CD8-positive, alpha-beta memory T cell (primary cell): ENCODE measurements around the gene IFIT3. TPM values are rescaled to one million over a fixed set of nuclear protein-coding genes. Genes with fewer than 3 reads are reported as not detected.

ENCODE experiments used
- CTCF ChIA-PET: fragments of 350-600 bp; sonication (Branson Sonifier 250); formaldehyde crosslinking; loops from one replicate; lab custom pipeline; 2021; ENCODE audit warnings: antibody characterized with exemption; lab: Charles Lee
- POLR2A ChIA-PET: fragments of 350-600 bp; sonication (Branson Sonifier 250); formaldehyde crosslinking; loops from one replicate; lab custom pipeline; 2021; ENCODE audit warnings: antibody characterized with exemption; lab: Charles Lee
- DNase-seq, 5 donors: peaks; one replicate each; pipeline versions ENCODE4 v3.0.0 to v3.0.0-alpha.2; 2020 to 2022; ENCODE audit warnings: mixed read lengths in 1 of 5
- H3K27ac ChIP-seq: one replicate; pipeline ENCODE4 v1.7.0; 2013; ENCODE audit warnings: low read depth, mild to moderate bottlenecking, low read length, moderate library complexity
- H3K27me3 ChIP-seq: 2 replicates; pipeline ENCODE4 v1.7.0; 2013; ENCODE audit warnings: low read length, mild to moderate bottlenecking; ENCODE audit not compliant: insufficient read depth, poor library complexity, severe bottlenecking
- H3K36me3 ChIP-seq: 2 replicates; pipeline ENCODE4 v1.7.0; 2013; ENCODE audit warnings: mild to moderate bottlenecking, low read length, moderate library complexity; ENCODE audit not compliant: insufficient read depth
- H3K4me1 ChIP-seq: 2 replicates; pipeline ENCODE4 v1.7.0; 2013; ENCODE audit warnings: mild to moderate bottlenecking, low read length, moderate library complexity; ENCODE audit not compliant: insufficient read depth
- H3K4me3 ChIP-seq: 2 replicates; pipeline ENCODE4 v1.7.0; 2013; ENCODE audit warnings: mild to moderate bottlenecking, low read length
- H3K9me3 ChIP-seq: 2 replicates; pipeline ENCODE4 v1.7.0; 2013; ENCODE audit warnings: mild to moderate bottlenecking, low read length
- H3K27ac Mint-ChIP-seq, 8 donors: one replicate each; pipeline ENCODE4 v1.8.0; 2020 to 2021; ENCODE audit warnings: mixed read lengths in 8 of 8, mild to moderate bottlenecking in 6 of 8, inconsistent platforms in 3 of 8, moderate library complexity in 3 of 8
- H3K27me3 Mint-ChIP-seq, 2 donors: one replicate each; pipeline ENCODE4 v1.8.0; 2020 to 2021; ENCODE audit warnings: mixed read lengths in 2 of 2, mild to moderate bottlenecking in 1 of 2, moderate library complexity in 1 of 2
- H3K36me3 Mint-ChIP-seq, 3 donors: one replicate each; pipeline ENCODE4 v1.8.0; 2020 to 2021; ENCODE audit warnings: mixed read lengths in 3 of 3, inconsistent platforms in 1 of 3, mild to moderate bottlenecking in 1 of 3
- H3K4me1 Mint-ChIP-seq, 3 donors: one replicate each; pipeline ENCODE4 v1.8.0; 2020 to 2021; ENCODE audit warnings: mixed read lengths in 3 of 3, inconsistent platforms in 1 of 3, mild to moderate bottlenecking in 1 of 3
- H3K4me3 Mint-ChIP-seq, 7 donors: one replicate each; pipeline ENCODE4 v1.8.0; 2020 to 2021; ENCODE audit warnings: mixed read lengths in 7 of 7, mild to moderate bottlenecking in 6 of 7, moderate library complexity in 4 of 7, inconsistent platforms in 2 of 7
- H3K9me3 Mint-ChIP-seq, 5 donors: one replicate each; pipeline ENCODE4 v1.8.0; 2020 to 2022; ENCODE audit warnings: mixed read lengths in 5 of 5, mild to moderate bottlenecking in 3 of 5, moderate library complexity in 2 of 5, inconsistent platforms in 1 of 5
- polyA plus RNA-seq: library from polyadenylated mRNA; unstranded; fragments of 300-500 nt; fragmentation: Illumina TruSeq; gene quantifications from one replicate; pipeline ENCODE4 v1.2.3, GENCODE V29; 2021
- total RNA-seq, 2 experiments: library from RNA; stranded (reverse); gene quantifications; one replicate each; pipeline ENCODE4 v1.2.3, GENCODE V29; 2021

The IFIT3 gene
- total and polyA plus RNA-seq, 3 experiments from 2014 or later = 0.35 to 3.7 (median 0.63) TPM

DNA sequence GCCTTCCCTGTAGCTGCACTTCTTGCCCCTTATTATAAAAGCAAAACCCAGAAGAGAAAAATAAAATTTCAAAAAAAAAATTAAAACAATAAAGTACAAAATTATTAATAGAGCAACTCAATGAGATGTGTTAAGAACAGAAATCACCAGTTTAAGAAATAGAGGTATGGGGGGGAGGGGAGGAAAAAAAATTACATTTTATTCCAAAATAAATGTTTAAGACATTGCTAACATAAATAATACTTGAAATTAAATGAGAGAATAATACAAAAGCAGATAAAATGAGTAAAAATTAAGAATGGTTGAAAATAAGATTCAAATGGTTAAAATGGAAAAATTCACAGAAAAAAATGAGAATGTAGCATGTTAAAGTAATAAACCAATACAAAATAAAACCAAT lies 22.9 kb upstream of the IFIT3 start:
- peaks cover 28% of the 10 kb centered on the region for H3K4me1 ChIP-seq
- no peaks in the 10 kb centered on the region for H3K27me3 ChIP-seq
- H3K4me3 ChIP-seq = no peak overlapping the region
- DNase-seq = no peak
- peaks cover 19% of the 10 kb centered on the region for H3K36me3 ChIP-seq
- Mint-ChIP-seq H3K27ac (no peak overlapping the region), H3K4me1 (peaks cover 36 to 47% (median 46%) of the 10 kb centered on the region in 3 donors), H3K4me3 (no peak overlapping the region), H3K27me3 (no peaks in the 10 kb centered on the region), H3K9me3 (peaks cover 0 to 10% (median 7%) of the 10 kb centered on the region in 5 donors), H3K36me3 (peaks cover 28 to 59% (median 58%) of the 10 kb centered on the region in 3 donors)
- ChIA-PET POLR2A (no interaction called here), CTCF (interaction anchor here (1.2 kb wide), 1 partner anchor 13 kb away, joined by 3 read pairs; no protein-coding TSS in a partner anchor)
- H3K9me3 ChIP-seq = no peaks in the 10 kb centered on the region
- no peak overlapping the region for H3K27ac ChIP-seq

DNA sequence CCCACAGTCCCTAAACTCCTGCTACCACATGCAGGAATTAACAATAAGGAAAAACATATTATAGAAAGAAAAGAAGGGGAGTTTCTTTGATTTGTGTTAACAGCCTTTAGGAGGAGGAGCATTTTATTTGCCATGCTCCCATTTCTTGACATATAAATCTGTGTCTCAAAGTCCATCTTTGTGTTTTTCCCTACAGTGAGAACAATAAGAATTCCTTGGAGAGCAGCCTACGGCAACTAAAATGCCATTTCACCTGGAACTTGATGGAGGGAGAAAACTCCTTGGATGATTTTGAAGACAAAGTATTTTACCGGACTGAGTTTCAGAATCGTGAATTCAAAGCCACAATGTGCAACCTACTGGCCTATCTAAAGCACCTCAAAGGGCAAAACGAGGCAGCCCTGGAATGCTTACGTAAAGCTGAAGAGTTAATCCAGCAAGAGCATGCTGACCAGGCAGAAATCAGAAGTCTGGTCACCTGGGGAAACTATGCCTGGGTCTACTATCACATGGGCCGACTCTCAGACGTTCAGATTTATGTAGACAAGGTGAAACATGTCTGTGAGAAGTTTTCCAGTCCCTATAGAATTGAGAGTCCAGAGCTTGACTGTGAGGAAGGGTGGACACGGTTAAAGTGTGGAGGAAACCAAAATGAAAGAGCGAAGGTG lies 21.9 kb upstream of the IFIT3 start:
- ChIA-PET CTCF (interaction anchor here (0.6 kb wide), 1 partner anchor 78 kb away, joined by 3 read pairs; no protein-coding TSS in a partner anchor), POLR2A (no interaction called here)
- H3K36me3 Mint-ChIP-seq = peaks cover 30 to 62% (median 58%) of the 10 kb centered on the region in 3 donors
- peaks cover 32 to 40% (median 39%) of the 10 kb centered on the region in 3 donors for H3K4me1 Mint-ChIP-seq
- H3K4me3 ChIP-seq = no peak overlapping the region
- H3K36me3 ChIP-seq = peaks cover 19% of the 10 kb centered on the region
- no peak overlapping the region for H3K4me3 Mint-ChIP-seq
- no peaks in the 10 kb centered on the region for H3K27me3 ChIP-seq
- peaks cover 24% of the 10 kb centered on the region for H3K4me1 ChIP-seq
- H3K9me3 ChIP-seq = no peaks in the 10 kb centered on the region
- no peak overlapping the region for H3K27ac ChIP-seq
- no peak for DNase-seq
- H3K27ac Mint-ChIP-seq = no peak overlapping the region
- H3K27me3 Mint-ChIP-seq = no peaks in the 10 kb centered on the region
- peaks cover 0 to 13% (median 7%) of the 10 kb centered on the region in 5 donors for H3K9me3 Mint-ChIP-seq

DNA sequence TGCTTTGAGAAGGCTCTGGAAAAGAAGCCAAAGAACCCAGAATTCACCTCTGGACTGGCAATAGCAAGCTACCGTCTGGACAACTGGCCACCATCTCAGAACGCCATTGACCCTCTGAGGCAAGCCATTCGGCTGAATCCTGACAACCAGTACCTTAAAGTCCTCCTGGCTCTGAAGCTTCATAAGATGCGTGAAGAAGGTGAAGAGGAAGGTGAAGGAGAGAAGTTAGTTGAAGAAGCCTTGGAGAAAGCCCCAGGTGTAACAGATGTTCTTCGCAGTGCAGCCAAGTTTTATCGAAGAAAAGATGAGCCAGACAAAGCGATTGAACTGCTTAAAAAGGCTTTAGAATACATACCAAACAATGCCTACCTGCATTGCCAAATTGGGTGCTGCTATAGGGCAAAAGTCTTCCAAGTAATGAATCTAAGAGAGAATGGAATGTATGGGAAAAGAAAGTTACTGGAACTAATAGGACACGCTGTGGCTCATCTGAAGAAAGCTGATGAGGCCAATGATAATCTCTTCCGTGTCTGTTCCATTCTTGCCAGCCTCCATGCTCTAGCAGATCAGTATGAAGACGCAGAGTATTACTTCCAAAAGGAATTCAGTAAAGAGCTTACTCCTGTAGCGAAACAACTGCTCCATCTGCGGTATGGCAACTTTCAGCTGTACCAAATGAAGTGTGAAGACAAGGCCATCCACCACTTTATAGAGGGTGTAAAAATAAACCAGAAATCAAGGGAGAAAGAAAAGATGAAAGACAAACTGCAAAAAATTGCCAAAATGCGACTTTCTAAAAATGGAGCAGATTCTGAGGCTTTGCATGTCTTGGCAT lies 21.1 kb upstream of the IFIT3 start:
- Histone ChIP-seq H3K27me3 (no peaks in the 10 kb centered on the region), H3K36me3 (peaks cover 19% of the 10 kb centered on the region), H3K27ac (no peak overlapping the region), H3K4me3 (no peak overlapping the region), H3K4me1 (peaks cover 19% of the 10 kb centered on the region), H3K9me3 (no peaks in the 10 kb centered on the region)
- DNase-seq = no peak
- H3K36me3 Mint-ChIP-seq = peaks cover 30 to 62% (median 56%) of the 10 kb centered on the region in 3 donors
- no peak overlapping the region for H3K4me3 Mint-ChIP-seq
- peaks cover 0 to 13% (median 7%) of the 10 kb centered on the region in 5 donors for H3K9me3 Mint-ChIP-seq
- H3K4me1 Mint-ChIP-seq = peaks cover 28 to 33% (median 32%) of the 10 kb centered on the region in 3 donors
- CTCF ChIA-PET = interaction anchor here (0.6 kb wide), 1 partner anchor 77 kb away, joined by 3 read pairs; no protein-coding TSS in a partner anchor
- H3K27me3 Mint-ChIP-seq = peaks cover 0 to under 1% of the 10 kb centered on the region in 2 donors
- H3K27ac Mint-ChIP-seq = peak overlapping the region in 1 of 8 donors; percentile 9
- POLR2A ChIA-PET = no interaction called here

DNA sequence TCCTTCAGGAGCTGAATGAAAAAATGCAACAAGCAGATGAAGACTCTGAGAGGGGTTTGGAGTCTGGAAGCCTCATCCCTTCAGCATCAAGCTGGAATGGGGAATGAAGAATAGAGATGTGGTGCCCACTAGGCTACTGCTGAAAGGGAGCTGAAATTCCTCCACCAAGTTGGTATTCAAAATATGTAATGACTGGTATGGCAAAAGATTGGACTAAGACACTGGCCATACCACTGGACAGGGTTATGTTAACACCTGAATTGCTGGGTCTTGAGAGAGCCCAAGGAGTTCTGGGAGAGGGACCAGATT lies 20.6 kb upstream of the IFIT3 start:
- H3K36me3 ChIP-seq = peaks cover 19% of the 10 kb centered on the region
- H3K27me3 ChIP-seq = no peaks in the 10 kb centered on the region
- ChIA-PET CTCF (no interaction called here), POLR2A (no interaction called here)
- peaks cover 30 to 62% (median 50%) of the 10 kb centered on the region in 3 donors for H3K36me3 Mint-ChIP-seq
- no peak overlapping the region for H3K27ac ChIP-seq
- peak overlapping the region in 1 of 8 donors; percentile 61 for H3K27ac Mint-ChIP-seq
- H3K4me1 Mint-ChIP-seq = peaks cover 25 to 28% (median 27%) of the 10 kb centered on the region in 3 donors
- peaks cover 0 to 5% of the 10 kb centered on the region in 2 donors for H3K27me3 Mint-ChIP-seq
- H3K9me3 Mint-ChIP-seq = peaks cover 0 to 13% (median 7%) of the 10 kb centered on the region in 5 donors
- no peak overlapping the region for H3K4me3 Mint-ChIP-seq
- H3K4me3 ChIP-seq = no peak overlapping the region
- DNase-seq = no peak
- peaks cover 19% of the 10 kb centered on the region for H3K4me1 ChIP-seq
- H3K9me3 ChIP-seq = no peaks in the 10 kb centered on the region

DNA sequence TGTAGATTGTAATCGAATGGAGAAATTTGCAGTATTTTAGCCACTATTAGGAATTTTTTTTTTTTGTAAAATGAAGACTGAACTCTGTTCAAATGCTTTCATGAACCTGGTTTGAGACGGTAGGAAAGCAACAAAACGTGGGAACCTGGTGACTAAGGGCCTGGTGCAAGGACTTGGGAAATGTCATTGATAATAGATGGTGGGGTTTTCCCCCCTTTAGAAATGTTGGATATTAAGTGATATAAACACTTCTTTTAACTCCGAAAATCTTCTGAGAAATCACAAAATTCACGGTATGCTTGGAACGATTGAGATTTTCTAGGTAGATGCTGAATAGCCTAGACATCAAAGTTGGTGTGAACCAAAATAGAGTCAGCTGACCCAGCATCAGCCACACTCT lies 19.5 kb upstream of the IFIT3 start:
- H3K36me3 Mint-ChIP-seq = peaks cover 30 to 62% (median 49%) of the 10 kb centered on the region in 3 donors
- POLR2A ChIA-PET = no interaction called here

DNA sequence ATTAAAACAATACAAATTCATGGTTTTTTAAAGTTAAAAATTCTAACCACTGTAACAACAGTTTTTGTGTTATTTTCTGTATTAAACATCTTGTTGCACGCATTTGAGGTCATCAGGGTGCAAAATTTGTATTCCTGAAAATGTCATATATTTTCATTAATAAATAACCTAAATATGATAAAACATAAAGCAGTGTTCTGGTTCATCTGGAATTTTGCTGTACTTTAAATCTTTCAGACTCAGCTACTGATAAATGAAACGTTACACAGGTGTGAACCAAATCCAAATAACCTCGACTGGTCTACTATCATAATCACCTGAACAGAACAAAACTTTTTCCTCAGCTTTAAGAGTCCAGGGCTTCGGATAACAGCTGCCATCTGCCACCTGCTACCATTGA lies 19.1 kb upstream of the IFIT3 start:
- Histone ChIP-seq H3K27ac (no peak overlapping the region), H3K27me3 (no peaks in the 10 kb centered on the region), H3K36me3 (peaks cover 19% of the 10 kb centered on the region), H3K9me3 (no peaks in the 10 kb centered on the region), H3K4me1 (peaks cover 6% of the 10 kb centered on the region), H3K4me3 (no peak overlapping the region)
- peaks cover 2 to 8% of the 10 kb centered on the region in 2 donors for H3K27me3 Mint-ChIP-seq
- H3K4me1 Mint-ChIP-seq = peaks cover 10 to 14% (median 13%) of the 10 kb centered on the region in 3 donors
- no peak overlapping the region for H3K4me3 Mint-ChIP-seq
- H3K36me3 Mint-ChIP-seq = peaks cover 30 to 59% (median 49%) of the 10 kb centered on the region in 3 donors
- ChIA-PET CTCF (interaction anchor here (1.5 kb wide), 1 partner anchor 61 kb away, joined by 4 read pairs; no protein-coding TSS in a partner anchor), POLR2A (no interaction called here)
- H3K27ac Mint-ChIP-seq = no peak overlapping the region
- no peak for DNase-seq
- peaks cover 0 to 13% (median 7%) of the 10 kb centered on the region in 5 donors for H3K9me3 Mint-ChIP-seq

More for the DNA sequence above, 19.5 kb upstream of the IFIT3 start:
- peaks cover 2 to 5% of the 10 kb centered on the region in 2 donors for H3K27me3 Mint-ChIP-seq
- Histone ChIP-seq H3K4me3 (no peak overlapping the region), H3K27me3 (no peaks in the 10 kb centered on the region), H3K36me3 (peaks cover 19% of the 10 kb centered on the region), H3K4me1 (peaks cover 11% of the 10 kb centered on the region), H3K9me3 (no peaks in the 10 kb centered on the region), H3K27ac (no peak overlapping the region)
- no peak for DNase-seq
- no peak overlapping the region for H3K4me3 Mint-ChIP-seq
- peaks cover 0 to 13% (median 7%) of the 10 kb centered on the region in 5 donors for H3K9me3 Mint-ChIP-seq
- peaks cover 14 to 18% (median 18%) of the 10 kb centered on the region in 3 donors for H3K4me1 Mint-ChIP-seq
- H3K27ac Mint-ChIP-seq = peak overlapping the region in 1 of 8 donors; percentile 38
- CTCF ChIA-PET = interaction anchor here (1.5 kb wide), 1 partner anchor 61 kb away, joined by 4 read pairs; no protein-coding TSS in a partner anchor

DNA sequence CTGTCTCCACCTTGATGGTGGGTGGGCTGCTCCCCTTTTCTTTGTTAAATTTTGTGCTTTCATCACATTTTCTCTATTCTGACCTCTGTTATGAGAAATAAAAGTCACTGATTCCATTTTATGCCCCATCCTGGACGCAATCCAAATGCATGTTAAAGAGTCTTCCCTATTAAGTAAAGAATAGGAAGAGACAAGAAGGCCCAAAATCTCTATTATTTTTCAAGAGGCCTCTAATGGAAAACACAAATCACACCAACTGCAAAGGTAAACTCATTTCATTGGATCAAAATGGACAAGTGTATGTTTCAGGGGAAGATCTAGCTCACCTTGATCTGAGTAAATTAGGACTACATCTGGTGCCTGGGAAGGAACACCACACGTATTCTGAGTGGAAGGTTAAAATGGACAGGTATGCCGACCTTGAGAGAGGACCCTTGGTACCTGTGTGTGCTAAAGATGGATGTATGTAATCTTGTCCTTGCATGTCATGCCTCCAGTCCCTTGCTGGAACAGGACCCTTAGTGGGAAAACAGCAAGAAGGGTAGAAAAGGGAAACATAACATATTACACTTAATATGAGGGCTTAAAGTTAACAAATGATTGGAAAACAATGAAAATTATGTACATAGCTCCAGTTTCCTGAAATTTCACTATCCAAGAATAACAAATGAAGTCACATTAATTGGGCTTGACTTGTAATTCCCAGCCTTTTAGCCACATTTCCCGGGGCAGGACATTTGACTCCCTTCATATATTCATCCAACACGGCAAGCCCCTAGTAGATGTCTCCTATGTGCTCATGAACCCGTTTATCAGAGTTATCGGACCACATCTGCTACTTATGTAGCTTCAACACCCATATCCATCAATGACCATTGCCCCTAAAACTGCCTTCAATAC lies 18.4 kb upstream of the IFIT3 start:
- Histone ChIP-seq H3K36me3 (peaks cover 19% of the 10 kb centered on the region), H3K27me3 (no peaks in the 10 kb centered on the region), H3K27ac (no peak overlapping the region), H3K4me1 (no peaks in the 10 kb centered on the region), H3K4me3 (no peak overlapping the region), H3K9me3 (no peaks in the 10 kb centered on the region)
- DNase-seq = no peak
- POLR2A ChIA-PET = no interaction called here
- H3K36me3 Mint-ChIP-seq = peaks cover 30 to 53% (median 46%) of the 10 kb centered on the region in 3 donors
- H3K9me3 Mint-ChIP-seq = peaks cover 0 to 13% (median 7%) of the 10 kb centered on the region in 5 donors
- no peak overlapping the region for H3K4me3 Mint-ChIP-seq
- no peak overlapping the region for H3K27ac Mint-ChIP-seq
- CTCF ChIA-PET = interaction anchor here (1.5 kb wide), 1 partner anchor 60 kb away, joined by 4 read pairs; no protein-coding TSS in a partner anchor
- peaks cover 4 to 7% (median 6%) of the 10 kb centered on the region in 3 donors for H3K4me1 Mint-ChIP-seq
- H3K27me3 Mint-ChIP-seq = peaks cover 2 to 12% of the 10 kb centered on the region in 2 donors
